OCI-LY3 (cell line): ENCODE measurements around the gene KDM4C.

ENCODE experiments used
- EZH2phosphoT487 ChIP-seq: fragments of 200-600 bp; shearing (Covaris generic); IDR thresholded peaks from 2 replicates; pipeline ENCODE4 v1.6.1; 2018; ENCODE audit warnings: antibody characterized with exemption, mixed run types, low read depth
- TF ChIP-seq, protein P1 (sequence below): fragments of 200-600, 300-600 bp; sonication (generic); IDR thresholded peaks from 2 replicates; pipeline ENCODE4 v1.5.1; 2014; ENCODE audit warnings: antibody characterized with exemption, low read length, low read depth

DNA sequence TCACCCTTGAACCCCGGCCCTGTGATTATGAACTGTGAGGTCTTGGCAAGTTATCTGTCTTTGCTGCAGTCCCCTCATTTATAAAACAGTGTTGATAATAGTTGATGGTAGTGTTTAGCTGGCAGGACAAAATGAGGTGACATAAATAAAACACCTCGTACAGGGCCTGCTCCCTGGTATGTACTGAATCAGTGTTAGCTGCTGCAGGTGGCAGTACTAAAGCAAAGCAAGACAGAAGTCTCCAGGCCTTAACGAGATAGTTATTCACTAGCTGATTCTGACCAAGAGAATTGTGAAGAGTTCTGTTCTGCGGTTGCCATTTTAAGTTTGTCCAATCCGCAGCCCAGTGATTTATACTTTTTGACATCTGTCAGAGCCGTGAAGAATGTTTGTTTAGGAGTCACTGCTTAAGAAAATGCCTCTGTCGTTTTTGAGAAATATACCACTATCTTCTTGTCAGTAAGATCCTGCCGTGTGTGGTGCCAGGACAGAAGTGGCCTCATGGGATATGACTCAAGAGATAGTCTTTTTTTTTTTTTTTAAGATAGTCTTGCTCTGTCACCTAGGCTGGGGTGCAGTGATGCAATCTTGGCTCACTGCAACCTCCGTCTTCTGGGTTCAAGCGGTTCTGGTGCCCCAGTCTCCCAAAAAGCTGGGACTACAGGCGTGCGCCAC lies 75.9 kb downstream of the KDM4C start:
- TF ChIP-seq, protein P1, sequence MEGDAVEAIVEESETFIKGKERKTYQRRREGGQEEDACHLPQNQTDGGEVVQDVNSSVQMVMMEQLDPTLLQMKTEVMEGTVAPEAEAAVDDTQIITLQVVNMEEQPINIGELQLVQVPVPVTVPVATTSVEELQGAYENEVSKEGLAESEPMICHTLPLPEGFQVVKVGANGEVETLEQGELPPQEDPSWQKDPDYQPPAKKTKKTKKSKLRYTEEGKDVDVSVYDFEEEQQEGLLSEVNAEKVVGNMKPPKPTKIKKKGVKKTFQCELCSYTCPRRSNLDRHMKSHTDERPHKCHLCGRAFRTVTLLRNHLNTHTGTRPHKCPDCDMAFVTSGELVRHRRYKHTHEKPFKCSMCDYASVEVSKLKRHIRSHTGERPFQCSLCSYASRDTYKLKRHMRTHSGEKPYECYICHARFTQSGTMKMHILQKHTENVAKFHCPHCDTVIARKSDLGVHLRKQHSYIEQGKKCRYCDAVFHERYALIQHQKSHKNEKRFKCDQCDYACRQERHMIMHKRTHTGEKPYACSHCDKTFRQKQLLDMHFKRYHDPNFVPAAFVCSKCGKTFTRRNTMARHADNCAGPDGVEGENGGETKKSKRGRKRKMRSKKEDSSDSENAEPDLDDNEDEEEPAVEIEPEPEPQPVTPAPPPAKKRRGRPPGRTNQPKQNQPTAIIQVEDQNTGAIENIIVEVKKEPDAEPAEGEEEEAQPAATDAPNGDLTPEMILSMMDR, result no peak
- TF ChIP-seq EZH2phosphoT487, result no peak
